GM12801 (cell line): ENCODE measurements around the gene HKDC1.

Experiments used
- TF ChIP-seq, protein P1 (sequence below): IDR thresholded peaks from one replicate; pipeline ENCODE4 v1.5.1; 2011; ENCODE audit warnings: control low read depth; ENCODE audit not compliant: insufficient read length; ENCODE audit errors: extremely low read depth

The HKDC1 gene

GRCh38 chr10:69292459-69292858 lies 72.3 kb downstream of the HKDC1 start:
- TF ChIP-seq, protein P1, sequence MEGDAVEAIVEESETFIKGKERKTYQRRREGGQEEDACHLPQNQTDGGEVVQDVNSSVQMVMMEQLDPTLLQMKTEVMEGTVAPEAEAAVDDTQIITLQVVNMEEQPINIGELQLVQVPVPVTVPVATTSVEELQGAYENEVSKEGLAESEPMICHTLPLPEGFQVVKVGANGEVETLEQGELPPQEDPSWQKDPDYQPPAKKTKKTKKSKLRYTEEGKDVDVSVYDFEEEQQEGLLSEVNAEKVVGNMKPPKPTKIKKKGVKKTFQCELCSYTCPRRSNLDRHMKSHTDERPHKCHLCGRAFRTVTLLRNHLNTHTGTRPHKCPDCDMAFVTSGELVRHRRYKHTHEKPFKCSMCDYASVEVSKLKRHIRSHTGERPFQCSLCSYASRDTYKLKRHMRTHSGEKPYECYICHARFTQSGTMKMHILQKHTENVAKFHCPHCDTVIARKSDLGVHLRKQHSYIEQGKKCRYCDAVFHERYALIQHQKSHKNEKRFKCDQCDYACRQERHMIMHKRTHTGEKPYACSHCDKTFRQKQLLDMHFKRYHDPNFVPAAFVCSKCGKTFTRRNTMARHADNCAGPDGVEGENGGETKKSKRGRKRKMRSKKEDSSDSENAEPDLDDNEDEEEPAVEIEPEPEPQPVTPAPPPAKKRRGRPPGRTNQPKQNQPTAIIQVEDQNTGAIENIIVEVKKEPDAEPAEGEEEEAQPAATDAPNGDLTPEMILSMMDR = no peak

- TF ChIP-seq, protein P1 = no peak
These were observed 75.0 kb downstream of the HKDC1 start for GRCh38 chr10:69295027-69295636.

GRCh38 chr10:69303632-69304051 lies 83.5 kb downstream of the HKDC1 start:
- TF ChIP-seq, protein P1 = no peak

DNA sequence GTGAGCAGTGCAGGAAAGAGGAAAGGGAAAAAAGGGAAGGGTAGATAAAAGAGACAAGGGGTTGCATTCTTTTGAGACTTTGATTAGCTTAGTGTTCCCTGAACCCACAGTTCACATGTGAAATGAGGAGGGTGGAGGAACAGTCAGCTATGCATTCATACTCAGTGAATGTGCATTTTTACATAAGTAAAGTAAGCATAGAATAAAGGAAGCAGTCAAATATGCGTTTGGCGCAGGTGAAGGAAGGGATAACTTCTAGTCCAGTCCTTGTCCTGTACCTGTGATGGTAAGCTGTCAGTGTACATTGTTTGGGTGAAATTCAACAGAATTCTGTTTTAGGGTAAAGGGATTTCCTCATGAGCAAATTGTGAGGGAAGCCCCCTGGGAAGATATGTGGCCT lies 86.3 kb downstream of the HKDC1 start:
- TF ChIP-seq, protein P1 = no peak

- TF ChIP-seq, protein P1 = no peak
These were observed 87.3 kb downstream of the HKDC1 start for GRCh38 chr10:69307434-69307833.

- TF ChIP-seq, protein P1 = no peak
These were observed 91.2 kb downstream of the HKDC1 start for GRCh38 chr10:69311309-69311708.

DNA sequence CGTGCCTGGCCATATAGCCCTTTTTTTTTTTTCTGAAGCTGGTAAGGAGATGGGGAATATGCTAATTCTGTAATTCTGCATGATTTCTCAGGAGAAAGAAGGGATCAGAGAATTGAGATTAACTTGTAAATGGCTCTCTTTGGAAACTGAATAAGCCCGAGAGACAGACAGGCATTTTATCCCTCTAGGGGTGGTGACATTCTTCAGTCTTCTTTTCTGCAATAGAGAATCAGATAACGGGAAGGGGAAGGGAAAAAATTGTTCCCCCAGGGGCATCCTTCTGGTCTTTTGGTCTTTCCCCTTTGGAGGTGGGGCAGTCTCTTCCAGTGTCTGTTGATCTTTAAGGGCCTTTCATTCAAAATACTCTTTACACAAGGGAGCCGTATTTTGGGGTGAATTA lies 92.4 kb downstream of the HKDC1 start:
- TF ChIP-seq, protein P1 = no peak
